K562 (cell line): ENCODE measurements around the gene STS. TPM values are rescaled to one million over a fixed set of nuclear protein-coding genes. Genes with fewer than 3 reads are reported as not detected.

Source experiments
- E2F6 ChIP-seq, 2 experiments: IDR thresholded peaks; 2 replicates each; pipeline ENCODE4 v1.6.1; 2011; ENCODE audit warnings: borderline replicate concordance in 1 of 2, control low read depth in 1 of 2, low read depth in 1 of 2, low read length in 1 of 2, mild to moderate bottlenecking in 1 of 2, mixed read lengths in 1 of 2, moderate library complexity in 1 of 2; ENCODE audit not compliant: insufficient read depth in 1 of 2, insufficient read length in 1 of 2, poor library complexity in 1 of 2, severe bottlenecking in 1 of 2; ENCODE audit errors: extremely low read depth in 1 of 2
- EP400 ChIP-seq: fragments of 450-650 bp; IDR thresholded peaks from 2 replicates; pipeline ENCODE4 v1.6.1; 2017; ENCODE audit warnings: antibody characterized with exemption, mild to moderate bottlenecking, moderate library complexity
- ETS2 ChIP-seq: IDR thresholded peaks from 2 replicates; pipeline ENCODE4 v1.6.1; 2016; ENCODE audit warnings: borderline replicate concordance, missing genetic modification characterization, mild to moderate bottlenecking, moderate library complexity, missing compliant biosample characterization; ENCODE audit not compliant: poor library complexity, severe bottlenecking
- GABPA ChIP-seq: fragments of 200-800 bp; sonication (Bioruptor generic); conservative IDR thresholded peaks from 2 replicates; pipeline ENCODE4 v1.6.1; 2016; ENCODE audit warnings: low read depth, missing genetic modification characterization, missing compliant biosample characterization
- GATAD2B ChIP-seq: fragments of 450-650 bp; IDR thresholded peaks from 2 replicates; pipeline ENCODE4 v1.6.1; 2017; ENCODE audit warnings: mild to moderate bottlenecking, borderline replicate concordance
- HMG20A ChIP-seq: fragments of 450-650 bp; formaldehyde crosslinking; conservative IDR thresholded peaks from 2 replicates; pipeline ENCODE4 v1.4.0; 2020; ENCODE audit warnings: mild to moderate bottlenecking, mixed read lengths
- LEF1 ChIP-seq: fragments of 450-650 bp; IDR thresholded peaks from 2 replicates; pipeline ENCODE4 v1.6.1; 2016; ENCODE audit warnings: mild to moderate bottlenecking
- SAFB ChIP-seq: fragments of 200-400 bp; formaldehyde crosslinking; IDR thresholded peaks from 2 replicates; pipeline ENCODE4 v1.6.1; 2017; ENCODE audit warnings: low read depth, low read length, borderline replicate concordance
- SMAD4 ChIP-seq: fragments of 250-450 bp; sonication (Bioruptor Pico); conservative IDR thresholded peaks from 2 replicates; pipeline ENCODE4 v1.8.0; 2021; ENCODE audit warnings: inconsistent platforms, mild to moderate bottlenecking, moderate library complexity
- TARDBP ChIP-seq: fragments of 450-650 bp; IDR thresholded peaks from 2 replicates; pipeline ENCODE4 v1.6.1; 2016
- ZFPM2 ChIP-seq: fragments of 250-450 bp; sonication (Bioruptor Pico); IDR thresholded peaks from 2 replicates; pipeline ENCODE4 v1.5.1; 2022; ENCODE audit warnings: mild to moderate bottlenecking
- ZNF696 ChIP-seq: fragments of 250-450 bp; sonication (Bioruptor Pico); conservative IDR thresholded peaks from 2 replicates; pipeline ENCODE4 v1.4.0; 2020; ENCODE audit warnings: mild to moderate bottlenecking, moderate library complexity
- ZSCAN29 ChIP-seq: fragments of 450-650 bp; IDR thresholded peaks from 2 replicates; pipeline ENCODE4 v1.6.1; 2017
- polyA plus RNA-seq, 8 experiments: library from polyadenylated mRNA; depleted of rRNA in 4 of 8; stranded (reverse) in 5 of 8; unstranded in 3 of 8; fragments of >200 nt; fragmentation: Nextera tagmentation in 2 of 8; fragmentation: Illumina TruSeq in 1 of 8; extraction: Ambion mirVana in 2 of 8; extraction: Trizol in 1 of 8; gene quantifications; 2 replicates each; pipeline versions ENCODE4 v1.2.1 to v1.2.3, GENCODE V29; 2011 to 2014; ENCODE audit warnings: inconsistent platforms in 1 of 8, missing spikeins in 1 of 8
- total RNA-seq, 7 experiments: library from RNA; depleted of rRNA in 6 of 7; stranded (reverse); fragments of >200 nt in 6 of 7; fragmentation: Illumina TruSeq in 2 of 7; extraction: Trizol in 2 of 7; gene quantifications; 2 replicates each; pipeline versions ENCODE4 v1.2.1 to v1.2.3, GENCODE V29; 2011 to 2021; ENCODE audit warnings: low replicate concordance in 1 of 7
- TF ChIP-seq, protein P1 (sequence below): sonication (generic); formaldehyde crosslinking; IDR thresholded peaks from 2 replicates; pipeline ENCODE4 v1.9.0; 2022; ENCODE audit warnings: mild to moderate bottlenecking, missing genetic modification reagents
- TF ChIP-seq, protein P2 (sequence below): fragments of 450-650 bp; IDR thresholded peaks from 2 replicates; pipeline ENCODE4 v1.6.1; 2016; ENCODE audit warnings: antibody characterized with exemption
- TF ChIP-seq, protein P3 (sequence below): sonication (generic); IDR thresholded peaks from 2 replicates; pipeline ENCODE4 v1.6.1; 2016

Gene STS
- total and polyA plus RNA-seq, 9 of the 15 experiments (the other 6 are each of a cell fraction or from before 2014, with no cell fraction given) = 0.14 to 1.3 (median 0.63) TPM

- TF ChIP-seq, protein P1, sequence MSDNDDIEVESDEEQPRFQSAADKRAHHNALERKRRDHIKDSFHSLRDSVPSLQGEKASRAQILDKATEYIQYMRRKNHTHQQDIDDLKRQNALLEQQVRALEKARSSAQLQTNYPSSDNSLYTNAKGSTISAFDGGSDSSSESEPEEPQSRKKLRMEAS (CRISPR knock-in tag) = peak; percentile 67
- TF ChIP-seq SMAD4 (peak; percentile 82), GATAD2B (peak; percentile 52; the same call in 1 of the 2 replicates), ZFPM2 (CRISPR knock-in tag) (no peak), LEF1 (no peak), SAFB (peak; percentile 55; the same call in 1 of the 2 replicates), HMG20A (CRISPR knock-in tag) (no peak), ZNF696 (no peak), GABPA (peak; percentile 76), ETS2 (tag) (no peak), EP400 (peak; percentile 35; the same call in 1 of the 2 replicates), ZSCAN29 (peak; percentile 93; the same call in 1 of the 2 replicates), TARDBP (no peak), E2F6 (IDR thresholded peaks at IDR 0.05; ENCODE audit: borderline replicate concordance in 1 of 2, extremely low read depth in 1 of 2, insufficient read depth in 1 of 2, insufficient read length in 1 of 2, low read depth in 1 of 2, low read length in 1 of 2, poor library complexity in 1 of 2, severe bottlenecking in 1 of 2) (peak; percentile 36 to 68)
- TF ChIP-seq, protein P2, sequence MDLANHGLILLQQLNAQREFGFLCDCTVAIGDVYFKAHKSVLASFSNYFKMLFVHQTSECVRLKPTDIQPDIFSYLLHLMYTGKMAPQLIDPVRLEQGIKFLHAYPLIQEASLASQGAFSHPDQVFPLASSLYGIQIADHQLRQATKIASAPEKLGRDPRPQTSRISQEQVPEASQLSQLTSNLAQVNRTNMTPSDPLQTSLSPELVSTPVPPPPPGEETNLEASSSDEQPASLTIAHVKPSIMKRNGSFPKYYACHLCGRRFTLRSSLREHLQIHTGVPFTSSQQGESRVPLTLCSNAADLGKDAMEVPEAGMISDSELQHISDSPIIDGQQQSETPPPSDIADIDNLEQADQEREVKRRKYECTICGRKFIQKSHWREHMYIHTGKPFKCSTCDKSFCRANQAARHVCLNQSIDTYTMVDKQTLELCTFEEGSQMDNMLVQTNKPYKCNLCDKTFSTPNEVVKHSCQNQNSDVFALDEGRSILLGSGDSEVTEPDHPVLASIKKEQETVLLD = 0 out of 2 replicates have a peak, but pooled peaks have one; percentile 16
- TF ChIP-seq, protein P3, sequence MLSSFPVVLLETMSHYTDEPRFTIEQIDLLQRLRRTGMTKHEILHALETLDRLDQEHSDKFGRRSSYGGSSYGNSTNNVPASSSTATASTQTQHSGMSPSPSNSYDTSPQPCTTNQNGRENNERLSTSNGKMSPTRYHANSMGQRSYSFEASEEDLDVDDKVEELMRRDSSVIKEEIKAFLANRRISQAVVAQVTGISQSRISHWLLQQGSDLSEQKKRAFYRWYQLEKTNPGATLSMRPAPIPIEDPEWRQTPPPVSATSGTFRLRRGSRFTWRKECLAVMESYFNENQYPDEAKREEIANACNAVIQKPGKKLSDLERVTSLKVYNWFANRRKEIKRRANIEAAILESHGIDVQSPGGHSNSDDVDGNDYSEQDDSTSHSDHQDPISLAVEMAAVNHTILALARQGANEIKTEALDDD = no peak
Observed at GRCh38 chrX:7147413-7147977, at the start of gene STS (continued).
